ENCODE results near the gene CACNA2D3.

The CACNA2D3 gene

GRCh38 chr3:54137311-54137710, 15.0 kb downstream of the CACNA2D3 start:
- H3K9me3 ChIP-seq (ENCODE audit: control insufficient read depth, insufficient read depth, low read length) = no peaks in the 10 kb centered on the region
- H3K4me1 ChIP-seq (ENCODE audit: insufficient read depth, low read length) = peaks cover 39% of the 10 kb centered on the region
- H3K36me3 ChIP-seq (ENCODE audit: insufficient read depth, low read length) = no peaks in the 10 kb centered on the region
- no peak overlapping the region for H3K9ac ChIP-seq (ENCODE audit: low read depth, low read length)

GRCh38 chr3:54138937-54139547, 16.7 kb downstream of the CACNA2D3 start:
- Histone ChIP-seq H3K4me1 (ENCODE audit: insufficient read depth, low read length) (peaks cover 23% of the 10 kb centered on the region), H3K36me3 (ENCODE audit: insufficient read depth, low read length) (no peaks in the 10 kb centered on the region), H3K9me3 (ENCODE audit: control insufficient read depth, insufficient read depth, low read length) (no peaks in the 10 kb centered on the region), H3K9ac (ENCODE audit: low read depth, low read length) (no peak overlapping the region)

DNA sequence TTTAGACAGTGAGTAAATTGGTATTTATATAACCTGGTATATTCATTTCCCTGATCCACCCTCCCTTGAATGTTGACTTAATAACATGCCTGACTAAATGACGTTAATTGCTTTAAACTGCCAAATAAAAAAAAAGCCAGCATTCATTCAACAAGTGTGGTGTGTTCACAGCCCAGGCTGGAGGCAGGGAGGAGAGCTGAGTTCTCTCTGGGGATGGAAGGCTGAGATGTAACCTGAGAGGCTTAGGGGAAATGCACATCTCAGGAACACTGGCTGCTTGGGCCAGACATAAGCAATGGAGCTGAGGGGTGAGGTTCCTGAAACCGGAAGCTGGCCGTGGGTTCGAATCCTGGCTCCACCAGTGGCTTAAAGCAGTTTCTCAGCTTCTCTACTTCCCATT, 17.3 kb downstream of the CACNA2D3 start:
- H3K9me3 ChIP-seq (ENCODE audit: control insufficient read depth, insufficient read depth, low read length) = no peaks in the 10 kb centered on the region
- peaks cover 17% of the 10 kb centered on the region for H3K4me1 ChIP-seq (ENCODE audit: insufficient read depth, low read length)
- no peaks in the 10 kb centered on the region for H3K36me3 ChIP-seq (ENCODE audit: insufficient read depth, low read length)
- no peak overlapping the region for H3K9ac ChIP-seq (ENCODE audit: low read depth, low read length)

DNA sequence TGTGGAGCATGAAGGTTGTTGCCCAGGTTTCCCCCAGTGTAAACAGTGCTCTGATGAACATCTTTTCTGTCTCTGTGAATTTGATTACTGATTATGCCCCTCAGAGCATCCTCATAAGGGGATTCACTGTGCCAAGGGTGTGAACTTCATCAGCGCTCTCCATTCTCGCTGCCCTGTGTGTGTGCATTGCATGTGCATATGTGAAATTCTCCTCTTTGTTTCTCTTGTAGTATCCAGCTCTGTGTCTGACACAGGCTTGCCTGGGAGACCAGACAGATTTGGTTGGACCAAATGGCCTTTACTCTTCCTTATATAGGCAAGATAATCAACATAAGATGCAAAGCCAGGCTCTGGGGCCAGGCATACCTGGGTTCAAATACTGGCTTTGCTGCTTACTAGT, 21.9 kb downstream of the CACNA2D3 start:
- H3K9me3 ChIP-seq (ENCODE audit: control insufficient read depth, insufficient read depth, low read length) = no peaks in the 10 kb centered on the region
- no peaks in the 10 kb centered on the region for H3K36me3 ChIP-seq (ENCODE audit: insufficient read depth, low read length)
- H3K4me1 ChIP-seq (ENCODE audit: insufficient read depth, low read length) = peaks cover 5% of the 10 kb centered on the region; the same call in 1 of the 2 replicates
- H3K9ac ChIP-seq (ENCODE audit: low read depth, low read length) = no peak overlapping the region

DNA sequence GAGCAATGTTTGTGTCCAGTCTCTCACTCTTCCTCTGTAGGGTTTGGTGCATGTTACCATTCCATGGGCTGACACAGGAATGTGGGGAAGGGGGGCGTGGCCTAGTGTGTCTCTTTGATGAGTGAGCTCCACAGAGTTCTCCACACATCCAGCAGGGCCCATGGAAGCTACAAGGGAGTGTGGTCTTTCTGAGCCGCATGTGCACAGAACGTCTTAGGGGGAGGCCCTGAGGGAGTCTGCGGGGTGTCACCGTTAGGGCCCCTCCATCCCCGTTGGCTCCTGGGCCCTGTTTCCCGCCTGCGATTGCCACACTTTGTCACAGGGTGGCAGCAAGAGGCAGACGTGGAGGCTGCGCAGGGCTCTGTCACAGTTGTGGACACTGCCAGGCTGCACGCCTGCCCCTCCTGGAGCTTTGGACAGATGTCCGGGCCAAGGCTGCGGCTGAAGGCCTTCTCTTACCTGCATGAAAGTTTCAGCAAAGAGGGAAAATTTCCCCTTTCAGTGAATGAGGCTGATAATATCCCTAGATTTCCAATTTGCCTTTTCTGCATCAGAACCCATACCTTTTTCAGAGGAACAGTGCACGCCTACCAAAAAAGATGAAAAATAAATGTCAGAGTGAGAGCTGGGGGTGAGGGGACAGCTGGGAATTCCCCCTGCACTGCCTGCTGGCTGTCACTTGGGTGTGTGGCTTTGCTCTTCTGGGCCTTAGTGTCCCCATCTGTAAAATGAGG, 24.3 kb downstream of the CACNA2D3 start:
- Histone ChIP-seq H3K4me1 (ENCODE audit: insufficient read depth, low read length) (peaks cover 5% of the 10 kb centered on the region; the same call in 1 of the 2 replicates), H3K36me3 (ENCODE audit: insufficient read depth, low read length) (no peaks in the 10 kb centered on the region), H3K9ac (ENCODE audit: low read depth, low read length) (no peak overlapping the region), H3K9me3 (ENCODE audit: control insufficient read depth, insufficient read depth, low read length) (no peaks in the 10 kb centered on the region)

DNA sequence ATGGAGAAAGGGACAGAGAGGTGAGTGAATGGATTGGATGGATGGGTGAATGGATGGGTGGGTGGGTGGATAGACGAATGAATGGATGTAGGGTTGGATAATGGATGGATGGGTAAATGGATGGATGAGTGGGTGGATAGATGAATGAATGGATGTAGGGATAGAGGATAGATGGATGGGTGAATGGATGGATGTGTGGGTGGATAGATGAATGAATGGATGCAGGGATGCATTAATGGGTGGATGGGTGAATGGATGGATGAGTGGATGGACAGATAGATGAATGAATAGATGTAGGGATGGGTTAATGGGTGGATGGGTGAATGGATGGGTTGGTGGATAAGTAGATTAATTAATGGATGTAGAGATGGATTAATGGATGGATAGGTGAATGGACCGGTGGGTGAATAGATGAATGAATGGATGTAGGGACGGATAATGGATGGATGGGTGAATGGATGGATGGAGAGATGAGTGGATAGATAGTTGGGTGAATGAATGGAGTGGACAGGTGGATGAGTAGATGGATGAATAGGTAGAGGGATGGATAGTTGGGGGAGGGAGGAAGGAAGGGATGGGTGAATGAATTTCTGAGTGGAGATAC, 28.6 kb downstream of the CACNA2D3 start:
- Histone ChIP-seq H3K4me1 (ENCODE audit: insufficient read depth, low read length) (peaks cover 5% of the 10 kb centered on the region; the same call in 1 of the 2 replicates), H3K36me3 (ENCODE audit: insufficient read depth, low read length) (no peaks in the 10 kb centered on the region), H3K9ac (ENCODE audit: low read depth, low read length) (no peak overlapping the region), H3K9me3 (ENCODE audit: control insufficient read depth, insufficient read depth, low read length) (no peaks in the 10 kb centered on the region)

- no peak overlapping the region for H3K9ac ChIP-seq (ENCODE audit: low read depth, low read length)
Observed at GRCh38 chr3:54153477-54153876, 31.1 kb downstream of the CACNA2D3 start.

GRCh38 chr3:54157860-54158259, 35.5 kb downstream of the CACNA2D3 start:
- H3K9me3 ChIP-seq (ENCODE audit: control insufficient read depth, insufficient read depth, low read length) = no peaks in the 10 kb centered on the region
- H3K4me1 ChIP-seq (ENCODE audit: insufficient read depth, low read length) = 0 out of 2 replicates have a peak, but pooled peaks cover 6% of the 10 kb centered on the region
- no peaks in the 10 kb centered on the region for H3K36me3 ChIP-seq (ENCODE audit: insufficient read depth, low read length)
- no peak overlapping the region for H3K9ac ChIP-seq (ENCODE audit: low read depth, low read length)

More at GRCh38 chr3:54153477-54153876, 31.1 kb downstream of the CACNA2D3 start:
- 0 out of 2 replicates have a peak, but pooled peaks cover 6% of the 10 kb centered on the region for H3K4me1 ChIP-seq (ENCODE audit: insufficient read depth, low read length)
- H3K9me3 ChIP-seq (ENCODE audit: control insufficient read depth, insufficient read depth, low read length) = no peaks in the 10 kb centered on the region
- no peaks in the 10 kb centered on the region for H3K36me3 ChIP-seq (ENCODE audit: insufficient read depth, low read length)

DNA sequence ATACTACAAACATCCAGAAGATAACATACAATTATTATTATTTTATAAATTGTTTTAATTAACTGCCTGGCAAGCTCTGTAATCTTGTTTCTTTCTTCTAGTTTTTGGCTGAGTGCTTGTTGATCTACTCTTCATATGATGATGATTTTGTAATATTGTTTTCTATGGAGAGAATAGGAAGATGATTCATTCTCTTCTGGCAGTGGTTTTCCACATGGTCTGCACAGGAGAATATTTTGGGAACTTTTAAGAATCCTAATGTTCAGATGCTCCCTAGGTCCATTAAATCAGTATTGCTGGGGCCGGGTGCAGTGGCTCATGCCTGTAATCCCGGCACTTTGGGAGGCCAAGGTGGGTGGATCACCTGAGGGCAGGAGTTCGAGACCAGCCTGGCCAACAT, 37.6 kb downstream of the CACNA2D3 start:
- 0 out of 2 replicates have a peak, but pooled peaks cover 6% of the 10 kb centered on the region for H3K4me1 ChIP-seq (ENCODE audit: insufficient read depth, low read length)
- no peak overlapping the region for H3K9ac ChIP-seq (ENCODE audit: low read depth, low read length)
- H3K9me3 ChIP-seq (ENCODE audit: control insufficient read depth, insufficient read depth, low read length) = no peaks in the 10 kb centered on the region
- no peaks in the 10 kb centered on the region for H3K36me3 ChIP-seq (ENCODE audit: insufficient read depth, low read length)

DNA sequence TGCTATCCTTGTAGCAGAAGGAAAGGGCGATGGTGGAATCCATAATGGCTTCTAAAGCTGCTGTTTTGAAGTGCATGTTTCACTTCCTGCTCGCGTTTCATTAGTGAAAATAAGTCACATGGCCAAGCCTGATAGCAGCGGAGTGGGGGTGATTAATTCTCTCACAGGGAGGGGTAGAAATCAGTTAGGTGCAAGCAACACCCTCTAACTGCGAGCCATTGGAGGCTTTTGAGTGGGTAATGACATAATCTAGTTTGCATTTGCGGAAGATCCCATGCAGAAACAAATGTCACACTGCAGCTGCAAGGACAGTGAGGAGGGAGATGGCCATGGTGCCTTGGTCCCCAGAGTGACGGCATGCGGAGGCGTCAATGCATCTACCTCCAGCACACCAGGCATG, 41.1 kb downstream of the CACNA2D3 start:
- Histone ChIP-seq H3K9ac (ENCODE audit: low read depth, low read length) (no peak overlapping the region), H3K4me1 (ENCODE audit: insufficient read depth, low read length) (no peaks in the 10 kb centered on the region), H3K36me3 (ENCODE audit: insufficient read depth, low read length) (no peaks in the 10 kb centered on the region), H3K9me3 (ENCODE audit: control insufficient read depth, insufficient read depth, low read length) (no peaks in the 10 kb centered on the region)

GRCh38 chr3:54164192-54164975, 42.0 kb downstream of the CACNA2D3 start:
- Histone ChIP-seq H3K9me3 (ENCODE audit: control insufficient read depth, insufficient read depth, low read length) (no peaks in the 10 kb centered on the region), H3K9ac (ENCODE audit: low read depth, low read length) (no peak overlapping the region), H3K36me3 (ENCODE audit: insufficient read depth, low read length) (no peaks in the 10 kb centered on the region), H3K4me1 (ENCODE audit: insufficient read depth, low read length) (no peaks in the 10 kb centered on the region)

DNA sequence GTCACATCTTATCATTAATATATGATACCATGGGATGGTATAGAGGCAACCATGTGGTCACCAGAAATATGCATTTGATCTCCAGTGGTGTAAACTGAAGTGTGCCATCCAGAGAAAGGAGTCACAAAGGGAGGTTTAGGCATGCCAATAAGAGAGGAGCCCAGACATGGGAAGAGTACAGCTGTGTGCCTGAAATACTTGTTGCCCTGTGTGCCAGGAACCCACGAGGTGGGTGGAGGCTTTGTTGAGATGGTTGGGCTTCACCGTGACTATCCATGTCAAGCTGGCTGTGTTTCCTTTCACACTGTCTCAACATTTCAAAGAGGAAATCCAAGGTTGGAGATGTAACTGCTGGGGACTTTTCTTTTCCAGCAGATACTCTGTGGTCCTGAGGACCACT, 43.5 kb downstream of the CACNA2D3 start:
- H3K36me3 ChIP-seq (ENCODE audit: insufficient read depth, low read length) = no peaks in the 10 kb centered on the region
- H3K4me1 ChIP-seq (ENCODE audit: insufficient read depth, low read length) = no peaks in the 10 kb centered on the region
- no peaks in the 10 kb centered on the region for H3K9me3 ChIP-seq (ENCODE audit: control insufficient read depth, insufficient read depth, low read length)
- no peak overlapping the region for H3K9ac ChIP-seq (ENCODE audit: low read depth, low read length)

- Histone ChIP-seq H3K36me3 (ENCODE audit: insufficient read depth, low read length) (no peaks in the 10 kb centered on the region), H3K9ac (ENCODE audit: low read depth, low read length) (no peak overlapping the region), H3K4me1 (ENCODE audit: insufficient read depth, low read length) (no peaks in the 10 kb centered on the region), H3K9me3 (ENCODE audit: control insufficient read depth, insufficient read depth, low read length) (no peaks in the 10 kb centered on the region)
Observed at GRCh38 chr3:54167999-54168398, 45.6 kb downstream of the CACNA2D3 start.

DNA sequence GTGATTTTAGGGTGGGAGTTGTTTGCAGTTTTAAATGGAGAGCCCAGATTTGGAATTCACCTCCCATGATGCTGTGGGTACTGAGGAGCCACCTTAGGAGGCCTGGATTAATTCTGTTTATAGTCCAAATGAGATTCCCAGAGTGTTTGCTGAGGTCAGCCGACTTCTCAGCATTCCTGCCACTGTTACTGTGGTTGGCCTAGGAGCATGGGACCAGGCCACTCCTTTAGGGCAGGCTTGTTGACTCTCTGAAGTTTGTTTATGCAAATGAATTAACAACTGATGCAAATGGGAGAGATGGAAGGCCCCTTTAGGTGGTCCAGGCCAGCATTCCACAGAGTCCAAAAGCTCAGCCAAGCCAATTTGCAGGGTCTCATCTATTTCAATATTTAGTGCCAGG, 46.1 kb downstream of the CACNA2D3 start:
- no peaks in the 10 kb centered on the region for H3K9me3 ChIP-seq (ENCODE audit: control insufficient read depth, insufficient read depth, low read length)
- H3K9ac ChIP-seq (ENCODE audit: low read depth, low read length) = no peak overlapping the region
- no peaks in the 10 kb centered on the region for H3K36me3 ChIP-seq (ENCODE audit: insufficient read depth, low read length)
- no peaks in the 10 kb centered on the region for H3K4me1 ChIP-seq (ENCODE audit: insufficient read depth, low read length)
